Measurements from ENCODE around the gene PPP1R15A. TPM values are rescaled to one million over a fixed set of nuclear protein-coding genes. Genes with fewer than 3 reads are reported as not detected.
A peak's percentile ranks its signal among the peaks of the same experiment; 100 is the strongest.

Gene PPP1R15A
- total and polyA plus RNA-seq, 2 of the 8 experiments (the other 6 are each of a cell fraction or from before 2014, with no cell fraction given), result 4.1 to 14.0 TPM

GRCh38 chr19:48842789-48843162 lies 29.4 kb upstream of the PPP1R15A start:
- Histone ChIP-seq H2AK5ac (ENCODE audit: low read depth, low read length) (no peak overlapping the region), H4K20me1 (replicated peaks in 1 of 2; ENCODE audit: control insufficient read depth in 1 of 2, insufficient read depth in 2 of 2, low read length in 2 of 2) (no peaks in the 10 kb centered on the region), H3K56ac (replicated peaks; ENCODE audit: insufficient read length, low read depth, low read length) (no peak overlapping the region), H2BK120ac (replicated peaks; ENCODE audit: low read depth, low read length) (no peak overlapping the region), H4K8ac (ENCODE audit: extremely low read depth, insufficient read depth, low read length) (no peak overlapping the region; the same call in 1 of the 2 replicates), H2BK5ac (ENCODE audit: low read depth, low read length) (no peak overlapping the region), H3K27me3 (replicated peaks in 1 of 4; ENCODE audit: control insufficient read depth in 3 of 4, extremely low read depth in 1 of 4, insufficient read depth in 3 of 4, low read length in 3 of 4) (no peaks in the 10 kb centered on the region), H3K4me1 (replicated peaks in 1 of 4; ENCODE audit: control insufficient read depth in 3 of 4, insufficient read depth in 4 of 4, low read length in 3 of 4) (no peaks in the 10 kb centered on the region; a peak in 1 of 7 replicates), H3K4me2 (ENCODE audit: insufficient read depth in 1 of 2, low read depth in 2 of 2, low read length in 2 of 2) (no peak overlapping the region), H4K5ac (ENCODE audit: insufficient read length, low read depth, low read length) (no peak overlapping the region), H3K4ac (replicated peaks; ENCODE audit: insufficient read length, low read depth, low read length) (no peak overlapping the region), H2AFZ (ENCODE audit: low read length) (no peak overlapping the region), H3K79me2 (ENCODE audit: control insufficient read depth in 1 of 2, insufficient read depth in 2 of 2, low read length in 2 of 2) (no peaks in the 10 kb centered on the region), H3K4me3 (ENCODE audit: extremely low read depth in 1 of 4, insufficient read depth in 2 of 4, low read depth in 3 of 4, low read length in 4 of 4) (no peak overlapping the region), H3K9ac (replicated peaks in 1 of 4; ENCODE audit: extremely low read depth in 1 of 4, low read depth in 3 of 4, low read length in 3 of 4) (no peak overlapping the region), H4K91ac (replicated peaks; ENCODE audit: insufficient read length, low read length) (no peak overlapping the region), H3K23me2 (ENCODE audit: low read depth, low read length) (no peaks in the 10 kb centered on the region), H3K14ac (ENCODE audit: insufficient read length) (no peak overlapping the region), H2BK12ac (ENCODE audit: low read depth, low read length) (no peak overlapping the region), H2BK15ac (ENCODE audit: low read length) (no peak overlapping the region), H3K36me3 (ENCODE audit: control insufficient read depth in 2 of 4, insufficient read depth in 4 of 4, low read length in 3 of 4) (peaks cover 4 to 23% (median 5%) of the 10 kb centered on the region in 4 experiments; a peak in 5 of 8 replicates), H3K27ac (ENCODE audit: low read depth, low read length) (no peak overlapping the region), H3K18ac (ENCODE audit: extremely low read depth, low read length) (no peak overlapping the region), H3K23ac (ENCODE audit: insufficient read length) (no peak overlapping the region), H3K79me1 (ENCODE audit: low read depth, low read length) (no peaks in the 10 kb centered on the region), H3K9me3 (ENCODE audit: insufficient read depth in 2 of 2, low read depth in 1 of 2, low read length in 1 of 2) (no peaks in the 10 kb centered on the region), H2BK20ac (ENCODE audit: low read length) (no peak overlapping the region)
- 58% methylated on average over 2 of the region's 2 CpGs; no CpG with 5 or more reads in 1 of the 2 experiments for WGBS, 2 experiments (ENCODE audit: extremely low coverage in 1 of 2, insufficient coverage in 1 of 2, insufficient read length in 1 of 2, insufficient replicate concordance in 2 of 2, low coverage in 1 of 2, low lambda C conversion rate in 2 of 2, missing lambda C conversion rate in 1 of 2)
- peak in 1 of 2 experiments; percentile 75 for DNase-seq (ENCODE audit: low read depth in 1 of 2, low spot score in 2 of 2)
- TF ChIP-seq MAFK (IDR thresholded peaks at IDR 0.05; ENCODE audit: low read depth, low read length) (no peak), GABPA (IDR thresholded peaks at IDR 0.05; ENCODE audit: borderline replicate concordance, insufficient read depth, low read length) (no peak), RAD21 (IDR thresholded peaks at IDR 0.05 in 1 of 2, conservative IDR thresholded peaks at IDR 0.05 in 1 of 2; ENCODE audit: low read depth in 2 of 2, low read length in 2 of 2) (peak; percentile 71 to 81), SIRT6 (IDR thresholded peaks at IDR 0.05; ENCODE audit: low read length) (no peak), PHF8 (conservative IDR thresholded peaks at IDR 0.05; ENCODE audit: low read depth, low read length) (no peak), JUND (IDR thresholded peaks at IDR 0.05; ENCODE audit: low read length) (peak; percentile 42; the same call in 1 of the 2 replicates), BRCA1 (IDR thresholded peaks at IDR 0.05; ENCODE audit: low read depth, low read length) (no peak), JUN (IDR thresholded peaks at IDR 0.05; ENCODE audit: low read depth, low read length) (no peak)
- TF ChIP-seq, protein P1, sequence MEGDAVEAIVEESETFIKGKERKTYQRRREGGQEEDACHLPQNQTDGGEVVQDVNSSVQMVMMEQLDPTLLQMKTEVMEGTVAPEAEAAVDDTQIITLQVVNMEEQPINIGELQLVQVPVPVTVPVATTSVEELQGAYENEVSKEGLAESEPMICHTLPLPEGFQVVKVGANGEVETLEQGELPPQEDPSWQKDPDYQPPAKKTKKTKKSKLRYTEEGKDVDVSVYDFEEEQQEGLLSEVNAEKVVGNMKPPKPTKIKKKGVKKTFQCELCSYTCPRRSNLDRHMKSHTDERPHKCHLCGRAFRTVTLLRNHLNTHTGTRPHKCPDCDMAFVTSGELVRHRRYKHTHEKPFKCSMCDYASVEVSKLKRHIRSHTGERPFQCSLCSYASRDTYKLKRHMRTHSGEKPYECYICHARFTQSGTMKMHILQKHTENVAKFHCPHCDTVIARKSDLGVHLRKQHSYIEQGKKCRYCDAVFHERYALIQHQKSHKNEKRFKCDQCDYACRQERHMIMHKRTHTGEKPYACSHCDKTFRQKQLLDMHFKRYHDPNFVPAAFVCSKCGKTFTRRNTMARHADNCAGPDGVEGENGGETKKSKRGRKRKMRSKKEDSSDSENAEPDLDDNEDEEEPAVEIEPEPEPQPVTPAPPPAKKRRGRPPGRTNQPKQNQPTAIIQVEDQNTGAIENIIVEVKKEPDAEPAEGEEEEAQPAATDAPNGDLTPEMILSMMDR (IDR thresholded peaks at IDR 0.05; ENCODE audit: control extremely low read depth in 1 of 3, insufficient read depth in 1 of 3, low read depth in 1 of 3, low read length in 3 of 3), result peak; percentile 27 to 80 (median 76)
- ChIA-PET CTCF (ENCODE audit: partially characterized antibody) (interaction anchor here (0.6 to 7.8 kb wide), 60 partner anchors 10 to 825 kb away, joined by 3 to 231 read pairs (median 4); partner anchors contain the start of genes CA11, DHDH, FUT2 and GYS1), POLR2A (ENCODE audit: partially characterized antibody) (interaction anchor here (0.9 to 1.5 kb wide), 11 partner anchors 9 to 212 kb away, joined by 3 to 13 read pairs (median 4); partner anchors contain the start of genes FTL and PPP1R15A)
- peak; percentile 96 for FAIRE-seq

Measured in H1 (cell line).